ENCODE data around the gene EMX2.

The EMX2 gene

GRCh38 chr10:117544711-117545140 lies 2.2 kb downstream of the EMX2 start:
- Histone ChIP-seq H2AFZ (ENCODE audit: low read depth, low read length, severe bottlenecking) (no peak overlapping the region), H3K27ac (ENCODE audit: low read depth, low read length) (no peak overlapping the region), H3F3A (ENCODE audit: insufficient read depth) (no peaks in the 10 kb centered on the region), H4K20me1 (ENCODE audit: low read depth, low read length) (no peaks in the 10 kb centered on the region), H3K9me2 (replicated peaks; ENCODE audit: insufficient read depth, low read length) (no peaks in the 10 kb centered on the region), H3K9me3 (ENCODE audit: insufficient read depth, low read length) (no peaks in the 10 kb centered on the region), H3K4me3 (ENCODE audit: insufficient read depth, low read length, poor library complexity, severe bottlenecking) (no peak overlapping the region), H3K27me3 (ENCODE audit: low read length) (no peaks in the 10 kb centered on the region), H3K36me3 (ENCODE audit: low read length) (no peaks in the 10 kb centered on the region), H3K79me2 (ENCODE audit: insufficient read depth, low read length) (no peaks in the 10 kb centered on the region), H3K9ac (ENCODE audit: low read length) (no peak overlapping the region), H3K4me2 (ENCODE audit: low read depth, low read length, poor library complexity, severe bottlenecking) (no peak overlapping the region)
- no peak for TF ChIP-seq EZH2phosphoT487 (conservative IDR thresholded peaks at IDR 0.05; ENCODE audit: low read length)
- TF ChIP-seq, protein P1, sequence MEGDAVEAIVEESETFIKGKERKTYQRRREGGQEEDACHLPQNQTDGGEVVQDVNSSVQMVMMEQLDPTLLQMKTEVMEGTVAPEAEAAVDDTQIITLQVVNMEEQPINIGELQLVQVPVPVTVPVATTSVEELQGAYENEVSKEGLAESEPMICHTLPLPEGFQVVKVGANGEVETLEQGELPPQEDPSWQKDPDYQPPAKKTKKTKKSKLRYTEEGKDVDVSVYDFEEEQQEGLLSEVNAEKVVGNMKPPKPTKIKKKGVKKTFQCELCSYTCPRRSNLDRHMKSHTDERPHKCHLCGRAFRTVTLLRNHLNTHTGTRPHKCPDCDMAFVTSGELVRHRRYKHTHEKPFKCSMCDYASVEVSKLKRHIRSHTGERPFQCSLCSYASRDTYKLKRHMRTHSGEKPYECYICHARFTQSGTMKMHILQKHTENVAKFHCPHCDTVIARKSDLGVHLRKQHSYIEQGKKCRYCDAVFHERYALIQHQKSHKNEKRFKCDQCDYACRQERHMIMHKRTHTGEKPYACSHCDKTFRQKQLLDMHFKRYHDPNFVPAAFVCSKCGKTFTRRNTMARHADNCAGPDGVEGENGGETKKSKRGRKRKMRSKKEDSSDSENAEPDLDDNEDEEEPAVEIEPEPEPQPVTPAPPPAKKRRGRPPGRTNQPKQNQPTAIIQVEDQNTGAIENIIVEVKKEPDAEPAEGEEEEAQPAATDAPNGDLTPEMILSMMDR (IDR thresholded peaks at IDR 0.05; ENCODE audit: insufficient read depth, low read length, poor library complexity, severe bottlenecking): no peak

DNA sequence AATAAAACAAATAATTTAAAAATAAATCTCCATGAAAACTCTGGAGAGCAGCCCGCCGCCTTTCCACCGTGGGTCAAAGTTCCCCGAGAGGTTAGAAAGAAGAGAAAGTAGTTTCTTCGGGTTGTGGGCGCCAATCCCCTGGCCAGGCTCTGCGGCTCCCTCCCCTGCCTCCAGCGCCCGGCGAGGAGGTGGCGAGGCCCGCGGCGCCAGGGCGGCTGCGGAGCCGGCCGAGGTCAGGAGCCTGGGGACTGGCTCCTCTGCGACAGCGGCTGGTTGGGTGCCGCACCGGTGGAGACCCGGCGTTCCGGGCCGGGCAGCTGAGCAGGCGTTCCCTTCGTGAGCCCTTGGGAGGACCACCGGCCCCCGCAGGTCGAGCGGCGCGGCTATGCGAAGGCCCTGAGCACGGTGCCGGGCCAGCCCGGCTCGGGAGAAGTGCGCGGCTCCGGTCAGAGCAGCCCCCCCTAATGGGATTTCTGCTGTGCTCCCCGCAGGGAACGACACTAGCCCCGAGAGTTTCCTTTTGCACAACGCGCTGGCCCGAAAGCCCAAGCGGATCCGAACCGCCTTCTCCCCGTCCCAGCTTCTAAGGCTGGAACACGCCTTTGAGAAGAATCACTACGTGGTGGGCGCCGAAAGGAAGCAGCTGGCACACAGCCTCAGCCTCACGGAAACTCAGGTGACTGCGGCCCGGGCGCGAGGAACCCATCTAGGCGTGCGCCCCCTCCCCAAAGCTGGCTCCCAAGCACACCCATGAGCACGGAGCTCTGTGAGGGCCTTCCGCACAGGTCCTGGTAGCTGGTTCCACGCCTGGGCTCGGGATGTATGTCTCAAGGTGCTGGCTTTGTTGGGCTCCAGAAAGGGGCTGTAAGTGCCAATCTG lies 2.8 kb downstream of the EMX2 start:
- H4K20me1 ChIP-seq (ENCODE audit: low read depth, low read length): no peaks in the 10 kb centered on the region
- H3K79me2 ChIP-seq (ENCODE audit: insufficient read depth, low read length): no peaks in the 10 kb centered on the region
- no peak overlapping the region for H3K4me3 ChIP-seq (ENCODE audit: insufficient read depth, low read length, poor library complexity, severe bottlenecking)
- H3K9me2 ChIP-seq (replicated peaks; ENCODE audit: insufficient read depth, low read length): no peaks in the 10 kb centered on the region
- H3K9me3 ChIP-seq (ENCODE audit: insufficient read depth, low read length): no peaks in the 10 kb centered on the region
- no peaks in the 10 kb centered on the region for H3K27me3 ChIP-seq (ENCODE audit: low read length)
- H3F3A ChIP-seq (ENCODE audit: insufficient read depth): no peaks in the 10 kb centered on the region
- TF ChIP-seq, protein P1 (IDR thresholded peaks at IDR 0.05; ENCODE audit: insufficient read depth, low read length, poor library complexity, severe bottlenecking): no peak
- TF ChIP-seq EZH2phosphoT487 (conservative IDR thresholded peaks at IDR 0.05; ENCODE audit: low read length): no peak
- H3K9ac ChIP-seq (ENCODE audit: low read length): no peak overlapping the region
- H2AFZ ChIP-seq (ENCODE audit: low read depth, low read length, severe bottlenecking): no peak overlapping the region
- no peaks in the 10 kb centered on the region for H3K36me3 ChIP-seq (ENCODE audit: low read length)
- H3K4me2 ChIP-seq (ENCODE audit: low read depth, low read length, poor library complexity, severe bottlenecking): no peak overlapping the region
- no peak overlapping the region for H3K27ac ChIP-seq (ENCODE audit: low read depth, low read length)

- no peak overlapping the region for H3K27ac ChIP-seq (ENCODE audit: low read depth, low read length)
- H4K20me1 ChIP-seq (ENCODE audit: low read depth, low read length): no peaks in the 10 kb centered on the region
- no peaks in the 10 kb centered on the region for H3K27me3 ChIP-seq (ENCODE audit: low read length)
- H3K9me3 ChIP-seq (ENCODE audit: insufficient read depth, low read length): no peaks in the 10 kb centered on the region
- no peaks in the 10 kb centered on the region for H3K36me3 ChIP-seq (ENCODE audit: low read length)
- H3K4me2 ChIP-seq (ENCODE audit: low read depth, low read length, poor library complexity, severe bottlenecking): no peak overlapping the region
- TF ChIP-seq, protein P1 (IDR thresholded peaks at IDR 0.05; ENCODE audit: insufficient read depth, low read length, poor library complexity, severe bottlenecking): no peak
- no peak for TF ChIP-seq EZH2phosphoT487 (conservative IDR thresholded peaks at IDR 0.05; ENCODE audit: low read length)
- no peak overlapping the region for H3K4me3 ChIP-seq (ENCODE audit: insufficient read depth, low read length, poor library complexity, severe bottlenecking)
- H3K9ac ChIP-seq (ENCODE audit: low read length): no peak overlapping the region
- H3F3A ChIP-seq (ENCODE audit: insufficient read depth): no peaks in the 10 kb centered on the region
- H3K9me2 ChIP-seq (replicated peaks; ENCODE audit: insufficient read depth, low read length): no peaks in the 10 kb centered on the region
- no peaks in the 10 kb centered on the region for H3K79me2 ChIP-seq (ENCODE audit: insufficient read depth, low read length)
- no peak overlapping the region for H2AFZ ChIP-seq (ENCODE audit: low read depth, low read length, severe bottlenecking)
Measured at GRCh38 chr10:117546020-117546580, 3.6 kb downstream of the EMX2 start.
